GM21717 (cell line): Measurements from ENCODE around the gene HOXA4.

Source experiments
- ATAC-seq: cut with Tn5 transposase; IDR thresholded peaks from one replicate; pipeline ENCODE4 v1.9.1; 2021; ENCODE audit warnings: mild to moderate bottlenecking, moderate library complexity; ENCODE audit not compliant: unreplicated experiment

HOXA4 gene

GRCh38 chr7:27117887-27118491 lies 12.6 kb downstream of the HOXA4 start:
- ATAC-seq: no peak

GRCh38 chr7:27116962-27117886 lies 13.3 kb downstream of the HOXA4 start:
- ATAC-seq: no peak

GRCh38 chr7:27116031-27116961 lies 14.3 kb downstream of the HOXA4 start:
- ATAC-seq: no peak

- no peak for ATAC-seq
Observed at GRCh38 chr7:27115221-27116026, 15.1 kb downstream of the HOXA4 start.

GRCh38 chr7:27114881-27115220 lies 15.7 kb downstream of the HOXA4 start:
- no peak for ATAC-seq

- no peak for ATAC-seq
Observed at GRCh38 chr7:27113991-27114769, 16.4 kb downstream of the HOXA4 start.

- ATAC-seq: no peak
Observed at GRCh38 chr7:27112955-27113949, 17.3 kb downstream of the HOXA4 start.

- no peak for ATAC-seq
Observed at GRCh38 chr7:27112361-27112760, 18.2 kb downstream of the HOXA4 start.

GRCh38 chr7:27111751-27112277 lies 18.7 kb downstream of the HOXA4 start:
- no peak for ATAC-seq

- no peak for ATAC-seq
Observed at GRCh38 chr7:27111042-27111750, 19.4 kb downstream of the HOXA4 start.

GRCh38 chr7:27110186-27111031 lies 20.1 kb downstream of the HOXA4 start:
- ATAC-seq: no peak

- ATAC-seq: no peak
Observed at GRCh38 chr7:27109466-27110185, 20.9 kb downstream of the HOXA4 start.

GRCh38 chr7:27108390-27109127 lies 22.0 kb downstream of the HOXA4 start:
- ATAC-seq: no peak

GRCh38 chr7:27107391-27108381 lies 22.9 kb downstream of the HOXA4 start:
- no peak for ATAC-seq
